IgD-negative memory B cell (primary cell): Measurements from ENCODE around the gene UNC80. TPM values are rescaled to one million over a fixed set of nuclear protein-coding genes. Genes with fewer than 3 reads are reported as not detected.
A peak's percentile ranks its signal among the peaks of the same experiment; 100 is the strongest.

Source experiments
- H3K27ac Mint-ChIP-seq, 3 donors: one replicate each; pipeline ENCODE4 v1.8.0; 2020 to 2022; ENCODE audit warnings: mild to moderate bottlenecking in 3 of 3, mixed read lengths in 3 of 3, moderate library complexity in 1 of 3
- H3K27me3 Mint-ChIP-seq: one replicate; pipeline ENCODE4 v1.8.0; 2021; ENCODE audit warnings: mixed read lengths
- H3K36me3 Mint-ChIP-seq: one replicate; pipeline ENCODE4 v1.8.0; 2020; ENCODE audit warnings: mild to moderate bottlenecking, mixed read lengths
- H3K4me1 Mint-ChIP-seq, 3 donors: one replicate each; pipeline ENCODE4 v1.8.0; 2020 to 2022; ENCODE audit warnings: mixed read lengths in 3 of 3, mild to moderate bottlenecking in 1 of 3
- H3K4me3 Mint-ChIP-seq, 4 donors: one replicate each; pipeline ENCODE4 v1.8.0; 2020 to 2022; ENCODE audit warnings: mild to moderate bottlenecking in 4 of 4, mixed read lengths in 4 of 4, moderate library complexity in 3 of 4
- H3K9me3 Mint-ChIP-seq, 3 donors: one replicate each; pipeline ENCODE4 v1.8.0; 2020 to 2021; ENCODE audit warnings: mixed read lengths in 3 of 3, mild to moderate bottlenecking in 1 of 3
- polyA plus RNA-seq: library from polyadenylated mRNA; unstranded; fragments of 300-500 nt; fragmentation: Illumina TruSeq; gene quantifications from one replicate; pipeline ENCODE4 v1.2.3, GENCODE V29; 2021

Gene UNC80
- not detected for polyA plus RNA-seq

GRCh38 chr2:209771474-209772289, at the start of gene UNC80:
UNC80 (plus strand) TSS chr2:209771832; CDS start chr2:209772073, 241 bp downstream.
- peak within 1 kb of the TSS in 1 of 4 donors; percentile 34 for H3K4me3 Mint-ChIP-seq

GRCh38 chr2:209726311-209726710, 45.3 kb upstream of the UNC80 start:
- no peak overlapping the region for H3K27ac Mint-ChIP-seq
- no peak overlapping the region for H3K4me3 Mint-ChIP-seq
- H3K4me1 Mint-ChIP-seq = no peaks in the 10 kb centered on the region
- no peaks in the 10 kb centered on the region for H3K36me3 Mint-ChIP-seq
- no peaks in the 10 kb centered on the region for H3K9me3 Mint-ChIP-seq
- H3K27me3 Mint-ChIP-seq = no peaks in the 10 kb centered on the region

More at GRCh38 chr2:209771474-209772289, at the start of gene UNC80:
- Mint-ChIP-seq H3K36me3 (no peaks in the 10 kb centered on the region), H3K9me3 (peaks cover 0 to 4% (median 2%) of the 10 kb centered on the region in 3 donors), H3K4me1 (peaks cover 0 to 3% (median 0%) of the 10 kb centered on the region in 3 donors), H3K27me3 (peaks cover 11% of the 10 kb centered on the region), H3K27ac (no peak within 1 kb of the TSS)

GRCh38 chr2:209727077-209727476, 44.6 kb upstream of the UNC80 start:
- no peak overlapping the region for H3K27ac Mint-ChIP-seq
- no peak overlapping the region for H3K4me3 Mint-ChIP-seq
- H3K4me1 Mint-ChIP-seq = no peaks in the 10 kb centered on the region
- H3K36me3 Mint-ChIP-seq = no peaks in the 10 kb centered on the region
- H3K27me3 Mint-ChIP-seq = no peaks in the 10 kb centered on the region
- no peaks in the 10 kb centered on the region for H3K9me3 Mint-ChIP-seq

- Mint-ChIP-seq H3K9me3 (no peaks in the 10 kb centered on the region), H3K36me3 (no peaks in the 10 kb centered on the region), H3K4me1 (no peaks in the 10 kb centered on the region), H3K27me3 (peaks cover 5% of the 10 kb centered on the region), H3K27ac (no peak overlapping the region), H3K4me3 (no peak overlapping the region)
Measured at GRCh38 chr2:209734805-209735204, 36.8 kb upstream of the UNC80 start.

GRCh38 chr2:209741953-209742352, 29.7 kb upstream of the UNC80 start:
- H3K4me3 Mint-ChIP-seq = no peak overlapping the region
- peaks cover 0 to 5% (median 0%) of the 10 kb centered on the region in 3 donors for H3K9me3 Mint-ChIP-seq
- H3K27ac Mint-ChIP-seq = no peak overlapping the region
- no peaks in the 10 kb centered on the region for H3K36me3 Mint-ChIP-seq
- H3K27me3 Mint-ChIP-seq = peaks cover 2% of the 10 kb centered on the region
- H3K4me1 Mint-ChIP-seq = peaks cover 0 to 3% (median 0%) of the 10 kb centered on the region in 3 donors

GRCh38 chr2:209753020-209753419, 18.6 kb upstream of the UNC80 start:
- peaks cover 11% of the 10 kb centered on the region for H3K27me3 Mint-ChIP-seq
- H3K9me3 Mint-ChIP-seq = no peaks in the 10 kb centered on the region
- H3K4me3 Mint-ChIP-seq = no peak overlapping the region
- no peaks in the 10 kb centered on the region for H3K36me3 Mint-ChIP-seq
- H3K4me1 Mint-ChIP-seq = no peaks in the 10 kb centered on the region
- H3K27ac Mint-ChIP-seq = no peak overlapping the region

GRCh38 chr2:209757163-209757562, 14.5 kb upstream of the UNC80 start:
- H3K36me3 Mint-ChIP-seq = no peaks in the 10 kb centered on the region
- H3K4me1 Mint-ChIP-seq = no peaks in the 10 kb centered on the region
- H3K9me3 Mint-ChIP-seq = peaks cover 0 to 6% (median 3%) of the 10 kb centered on the region in 3 donors
- peaks cover 16% of the 10 kb centered on the region for H3K27me3 Mint-ChIP-seq
- no peak overlapping the region for H3K27ac Mint-ChIP-seq
- no peak overlapping the region for H3K4me3 Mint-ChIP-seq

GRCh38 chr2:209761566-209761965, 10.1 kb upstream of the UNC80 start:
- H3K9me3 Mint-ChIP-seq = peaks cover 0 to 6% (median 3%) of the 10 kb centered on the region in 3 donors
- H3K27me3 Mint-ChIP-seq = peaks cover 9% of the 10 kb centered on the region
- no peaks in the 10 kb centered on the region for H3K36me3 Mint-ChIP-seq
- no peak overlapping the region for H3K4me3 Mint-ChIP-seq
- no peaks in the 10 kb centered on the region for H3K4me1 Mint-ChIP-seq
- H3K27ac Mint-ChIP-seq = no peak overlapping the region

GRCh38 chr2:209762563-209762962, 9.1 kb upstream of the UNC80 start:
- Mint-ChIP-seq H3K27me3 (peaks cover 9% of the 10 kb centered on the region), H3K4me3 (no peak overlapping the region), H3K27ac (no peak overlapping the region), H3K9me3 (peaks cover 0 to 6% (median 3%) of the 10 kb centered on the region in 3 donors), H3K4me1 (no peaks in the 10 kb centered on the region), H3K36me3 (no peaks in the 10 kb centered on the region)

GRCh38 chr2:209763106-209763505, 8.5 kb upstream of the UNC80 start:
- H3K4me1 Mint-ChIP-seq = no peaks in the 10 kb centered on the region

GRCh38 chr2:209766613-209767012, 5.0 kb upstream of the UNC80 start:
- peaks cover 8% of the 10 kb centered on the region for H3K27me3 Mint-ChIP-seq
- H3K4me3 Mint-ChIP-seq = no peak overlapping the region
- peaks cover 0 to 1% (median 0%) of the 10 kb centered on the region in 3 donors for H3K4me1 Mint-ChIP-seq
- H3K9me3 Mint-ChIP-seq = peaks cover 0 to 2% (median 0%) of the 10 kb centered on the region in 3 donors
- no peak overlapping the region for H3K27ac Mint-ChIP-seq
- H3K36me3 Mint-ChIP-seq = no peaks in the 10 kb centered on the region

More at GRCh38 chr2:209763106-209763505, 8.5 kb upstream of the UNC80 start:
- peaks cover 3% of the 10 kb centered on the region for H3K27me3 Mint-ChIP-seq
- peaks cover 0 to 6% (median 3%) of the 10 kb centered on the region in 3 donors for H3K9me3 Mint-ChIP-seq
- H3K27ac Mint-ChIP-seq = no peak overlapping the region
- no peak overlapping the region for H3K4me3 Mint-ChIP-seq
- no peaks in the 10 kb centered on the region for H3K36me3 Mint-ChIP-seq

GRCh38 chr2:209767316-209767715, 4.3 kb upstream of the UNC80 start:
- Mint-ChIP-seq H3K4me1 (peaks cover 0 to 2% (median 0%) of the 10 kb centered on the region in 3 donors), H3K27me3 (peaks cover 9% of the 10 kb centered on the region), H3K4me3 (no peak overlapping the region), H3K36me3 (no peaks in the 10 kb centered on the region), H3K9me3 (peaks cover 0 to 2% (median under 1%) of the 10 kb centered on the region in 3 donors), H3K27ac (no peak overlapping the region)

GRCh38 chr2:209768557-209768956, 3.1 kb upstream of the UNC80 start:
- no peaks in the 10 kb centered on the region for H3K36me3 Mint-ChIP-seq
- no peak overlapping the region for H3K27ac Mint-ChIP-seq
- no peak overlapping the region for H3K4me3 Mint-ChIP-seq
- peaks cover 0 to 4% (median 2%) of the 10 kb centered on the region in 3 donors for H3K9me3 Mint-ChIP-seq
- peaks cover 0 to 3% (median 0%) of the 10 kb centered on the region in 3 donors for H3K4me1 Mint-ChIP-seq
- peaks cover 11% of the 10 kb centered on the region for H3K27me3 Mint-ChIP-seq

- no peaks in the 10 kb centered on the region for H3K36me3 Mint-ChIP-seq
- H3K9me3 Mint-ChIP-seq = peaks cover 0 to 4% (median 2%) of the 10 kb centered on the region in 3 donors
- H3K27ac Mint-ChIP-seq = no peak overlapping the region
- peaks cover 0 to 3% (median 0%) of the 10 kb centered on the region in 3 donors for H3K4me1 Mint-ChIP-seq
- peaks cover 11% of the 10 kb centered on the region for H3K27me3 Mint-ChIP-seq
- no peak overlapping the region for H3K4me3 Mint-ChIP-seq
Measured at GRCh38 chr2:209772290-209772685, 656 bp downstream of the UNC80 start.

- H3K27me3 Mint-ChIP-seq = peaks cover 19% of the 10 kb centered on the region
- H3K27ac Mint-ChIP-seq = no peak overlapping the region
- peaks cover 0 to 4% (median 2%) of the 10 kb centered on the region in 3 donors for H3K9me3 Mint-ChIP-seq
- H3K4me3 Mint-ChIP-seq = no peak overlapping the region
- H3K4me1 Mint-ChIP-seq = peaks cover 0 to 3% (median 0%) of the 10 kb centered on the region in 3 donors
- H3K36me3 Mint-ChIP-seq = no peaks in the 10 kb centered on the region
Measured at GRCh38 chr2:209773377-209773776, 1.7 kb downstream of the UNC80 start.

- H3K4me3 Mint-ChIP-seq = no peak overlapping the region
- peaks cover 0 to 2% (median 0%) of the 10 kb centered on the region in 3 donors for H3K9me3 Mint-ChIP-seq
- H3K36me3 Mint-ChIP-seq = no peaks in the 10 kb centered on the region
- no peaks in the 10 kb centered on the region for H3K27me3 Mint-ChIP-seq
- no peak overlapping the region for H3K27ac Mint-ChIP-seq
- peaks cover 5 to 11% (median 10%) of the 10 kb centered on the region in 3 donors for H3K4me1 Mint-ChIP-seq
Measured at GRCh38 chr2:209787416-209787815, 15.8 kb downstream of the UNC80 start.
